Glutamatergic neuron (in vitro differentiated cells): Measurements from ENCODE around the gene MMP17. TPM values are rescaled to one million over a fixed set of nuclear protein-coding genes. Genes with fewer than 3 reads are reported as not detected.

ENCODE experiments used
- DNase-seq: peaks from one replicate; pipeline ENCODE4 v3.0.0; 2022
- H3K27ac Mint-ChIP-seq: one replicate; pipeline ENCODE4 v1.8.0; 2020; ENCODE audit warnings: mild to moderate bottlenecking, mixed read lengths, inconsistent platforms; ENCODE audit not compliant: unreplicated experiment
- H3K27me3 Mint-ChIP-seq: one replicate; pipeline ENCODE4 v1.8.0; 2020; ENCODE audit warnings: mild to moderate bottlenecking, moderate library complexity, mixed read lengths, inconsistent platforms; ENCODE audit not compliant: unreplicated experiment
- H3K36me3 Mint-ChIP-seq: one replicate; pipeline ENCODE4 v1.8.0; 2020; ENCODE audit warnings: mild to moderate bottlenecking, mixed read lengths, inconsistent platforms; ENCODE audit not compliant: unreplicated experiment
- H3K4me1 Mint-ChIP-seq: one replicate; pipeline ENCODE4 v1.8.0; 2020; ENCODE audit warnings: mild to moderate bottlenecking, low read depth, mixed read lengths, inconsistent platforms; ENCODE audit not compliant: unreplicated experiment
- H3K4me3 Mint-ChIP-seq: one replicate; pipeline ENCODE4 v1.8.0; 2020; ENCODE audit warnings: mild to moderate bottlenecking, mixed read lengths, inconsistent platforms; ENCODE audit not compliant: unreplicated experiment
- H3K9me3 Mint-ChIP-seq: one replicate; pipeline ENCODE4 v1.8.0; 2020; ENCODE audit warnings: mild to moderate bottlenecking, moderate library complexity, mixed read lengths, inconsistent platforms; ENCODE audit not compliant: unreplicated experiment
- total RNA-seq: library from RNA; stranded (reverse); fragmentation: NEBNext Ultra II Directional; extraction: Animal tissue kit (Norgen Biotek cat#: 25700); gene quantifications from one replicate; pipeline ENCODE4 v1.2.1, GENCODE V29; 2021; ENCODE audit not compliant: unreplicated experiment
- TF ChIP-seq, protein P1 (sequence below): fragments of 200-600 bp; sonication (generic); IDR thresholded peaks from one replicate; pipeline ENCODE4 v1.5.0; 2021; ENCODE audit not compliant: partially characterized antibody, unreplicated experiment

Gene MMP17
- total RNA-seq, 1 donor from 2014 or later = 65.8 TPM

DNA sequence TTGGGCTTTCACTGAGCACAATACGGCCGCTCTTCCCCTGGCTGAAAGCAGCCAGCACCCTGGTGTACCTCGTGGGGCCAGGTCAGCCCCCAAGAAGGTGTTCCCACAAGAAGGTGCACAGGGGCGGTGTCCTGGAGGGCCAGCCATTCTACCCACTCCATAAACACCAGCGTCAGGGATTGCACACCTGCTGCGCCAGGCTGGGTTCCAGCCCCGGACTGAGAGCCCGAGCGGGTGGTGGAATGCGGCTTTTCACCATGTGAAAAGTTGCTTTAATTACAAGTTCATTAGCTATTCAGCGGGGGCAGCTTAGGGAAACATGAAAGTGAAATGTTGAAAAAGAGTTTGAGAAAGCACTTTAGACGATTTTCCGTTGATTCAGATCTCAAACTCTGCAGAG is 17.5 kb upstream of the MMP17 start:
- Mint-ChIP-seq H3K36me3 (peaks cover 4% of the 10 kb centered on the region), H3K4me3 (no peak overlapping the region), H3K9me3 (peaks cover 2% of the 10 kb centered on the region), H3K4me1 (no peaks in the 10 kb centered on the region), H3K27me3 (peaks cover 1% of the 10 kb centered on the region), H3K27ac (no peak overlapping the region)
- no peak for DNase-seq
- TF ChIP-seq, protein P1, sequence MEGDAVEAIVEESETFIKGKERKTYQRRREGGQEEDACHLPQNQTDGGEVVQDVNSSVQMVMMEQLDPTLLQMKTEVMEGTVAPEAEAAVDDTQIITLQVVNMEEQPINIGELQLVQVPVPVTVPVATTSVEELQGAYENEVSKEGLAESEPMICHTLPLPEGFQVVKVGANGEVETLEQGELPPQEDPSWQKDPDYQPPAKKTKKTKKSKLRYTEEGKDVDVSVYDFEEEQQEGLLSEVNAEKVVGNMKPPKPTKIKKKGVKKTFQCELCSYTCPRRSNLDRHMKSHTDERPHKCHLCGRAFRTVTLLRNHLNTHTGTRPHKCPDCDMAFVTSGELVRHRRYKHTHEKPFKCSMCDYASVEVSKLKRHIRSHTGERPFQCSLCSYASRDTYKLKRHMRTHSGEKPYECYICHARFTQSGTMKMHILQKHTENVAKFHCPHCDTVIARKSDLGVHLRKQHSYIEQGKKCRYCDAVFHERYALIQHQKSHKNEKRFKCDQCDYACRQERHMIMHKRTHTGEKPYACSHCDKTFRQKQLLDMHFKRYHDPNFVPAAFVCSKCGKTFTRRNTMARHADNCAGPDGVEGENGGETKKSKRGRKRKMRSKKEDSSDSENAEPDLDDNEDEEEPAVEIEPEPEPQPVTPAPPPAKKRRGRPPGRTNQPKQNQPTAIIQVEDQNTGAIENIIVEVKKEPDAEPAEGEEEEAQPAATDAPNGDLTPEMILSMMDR = no peak

DNA sequence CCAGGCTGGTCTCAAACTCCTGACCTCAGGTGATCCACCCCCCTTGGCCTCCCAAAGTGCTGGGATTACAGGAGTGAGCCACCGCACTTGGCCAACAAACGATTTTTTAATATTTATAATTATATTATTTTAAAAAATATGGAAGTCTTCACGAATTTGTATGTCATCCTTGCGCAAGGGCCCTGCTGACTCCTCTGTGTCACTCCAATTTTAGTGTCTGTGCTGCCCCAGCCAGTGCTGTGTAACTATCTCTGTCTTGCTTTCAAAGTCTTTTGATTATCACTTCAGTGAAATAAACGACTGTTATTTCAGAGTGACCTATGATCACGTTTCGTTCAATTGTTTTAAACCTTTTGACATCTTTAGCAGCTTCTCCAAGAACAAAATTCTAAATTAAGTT is 13.1 kb upstream of the MMP17 start:
- DNase-seq = no peak
- Mint-ChIP-seq H3K36me3 (peaks cover 4% of the 10 kb centered on the region), H3K4me1 (no peaks in the 10 kb centered on the region), H3K4me3 (no peak overlapping the region), H3K9me3 (no peaks in the 10 kb centered on the region), H3K27me3 (peaks cover 3% of the 10 kb centered on the region), H3K27ac (no peak overlapping the region)
- TF ChIP-seq, protein P1 = no peak

DNA sequence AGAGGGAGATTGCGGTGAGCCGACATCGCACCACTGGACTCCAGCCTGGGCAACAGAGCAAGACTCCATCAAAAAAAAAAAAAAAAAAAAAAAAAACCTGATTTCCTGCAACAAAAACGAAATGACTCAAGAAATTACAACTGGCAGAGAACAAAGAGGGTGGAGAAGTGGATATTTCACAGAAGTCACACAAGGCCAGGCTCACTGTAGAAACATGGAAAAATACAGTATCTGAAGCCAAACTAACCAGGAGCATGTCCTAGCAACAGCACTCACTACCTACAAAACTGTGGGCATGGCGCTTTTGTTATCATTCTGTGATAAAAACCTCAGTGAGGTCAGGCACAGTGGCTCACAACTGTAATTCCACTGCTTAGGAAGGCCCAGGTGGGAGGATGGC is 11.7 kb upstream of the MMP17 start:
- peaks cover under 1% of the 10 kb centered on the region for H3K9me3 Mint-ChIP-seq
- peaks cover 2% of the 10 kb centered on the region for H3K27me3 Mint-ChIP-seq
- H3K4me1 Mint-ChIP-seq = no peaks in the 10 kb centered on the region
- DNase-seq = no peak
- H3K4me3 Mint-ChIP-seq = no peak overlapping the region
- H3K27ac Mint-ChIP-seq = no peak overlapping the region
- H3K36me3 Mint-ChIP-seq = peaks cover 4% of the 10 kb centered on the region
- TF ChIP-seq, protein P1 = no peak

DNA sequence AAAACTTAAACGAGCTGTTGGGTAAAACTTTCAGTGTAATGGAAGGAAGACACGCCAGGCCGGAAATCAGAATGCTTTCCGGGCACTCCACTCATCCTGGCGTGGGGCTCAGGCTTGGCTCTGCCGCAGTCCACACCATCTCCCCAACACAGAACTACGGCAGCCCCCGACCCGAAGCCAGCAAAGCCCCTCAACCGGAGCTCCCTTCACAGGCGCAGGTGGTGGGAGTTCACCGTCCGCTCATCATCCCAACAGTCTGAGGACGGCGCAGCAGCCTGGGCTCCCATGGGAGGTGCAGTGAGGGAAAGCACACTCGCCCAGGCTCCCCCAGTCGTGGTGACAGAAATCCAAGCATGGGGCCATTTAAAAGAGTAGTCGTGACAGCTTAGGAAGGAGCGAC is 11.0 kb upstream of the MMP17 start:
- peaks cover 2% of the 10 kb centered on the region for H3K9me3 Mint-ChIP-seq
- no peaks in the 10 kb centered on the region for H3K4me1 Mint-ChIP-seq
- no peak for DNase-seq
- peaks cover 4% of the 10 kb centered on the region for H3K36me3 Mint-ChIP-seq
- H3K4me3 Mint-ChIP-seq = no peak overlapping the region
- H3K27me3 Mint-ChIP-seq = peaks cover 2% of the 10 kb centered on the region
- no peak overlapping the region for H3K27ac Mint-ChIP-seq
- TF ChIP-seq, protein P1 = no peak

DNA sequence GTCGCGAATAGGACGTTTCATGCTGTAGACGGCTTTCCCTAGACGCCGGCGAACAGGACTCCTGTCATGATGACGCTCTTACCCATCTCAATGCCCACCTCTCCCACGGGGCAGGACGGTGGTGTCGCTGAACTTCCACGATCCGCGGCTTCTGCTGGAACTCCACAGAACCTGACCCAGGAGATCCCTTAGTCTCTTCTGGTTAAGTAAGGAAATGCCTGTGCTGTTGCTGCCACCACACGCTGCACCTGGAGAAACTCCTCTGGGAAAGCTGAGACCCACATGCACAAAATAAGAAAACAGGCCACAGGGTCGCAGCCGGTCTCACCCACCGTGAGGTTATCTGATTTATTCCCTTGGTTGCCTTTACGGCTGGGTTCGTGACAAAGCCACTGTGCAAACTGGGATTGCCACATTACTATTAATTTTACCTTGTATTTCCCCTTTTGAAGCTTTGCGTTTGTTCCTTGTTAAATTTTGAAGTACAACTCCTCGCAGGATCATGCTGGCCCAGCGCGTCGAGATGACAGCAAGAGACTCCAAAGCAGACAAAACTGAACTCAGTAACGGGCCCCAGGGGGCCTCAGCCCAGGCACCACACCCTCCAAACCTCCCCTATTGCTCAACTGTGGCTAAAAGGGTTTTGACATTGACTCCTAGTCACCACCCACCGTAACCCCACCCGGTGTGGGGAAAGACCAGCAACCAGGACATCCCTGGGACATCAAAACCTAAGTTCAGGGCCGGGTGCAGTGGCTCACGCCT is 9.2 kb upstream of the MMP17 start:
- H3K9me3 Mint-ChIP-seq = peaks cover 6% of the 10 kb centered on the region
- H3K27me3 Mint-ChIP-seq = peaks cover 3% of the 10 kb centered on the region
- DNase-seq = no peak
- H3K36me3 Mint-ChIP-seq = no peaks in the 10 kb centered on the region
- no peaks in the 10 kb centered on the region for H3K4me1 Mint-ChIP-seq
- H3K4me3 Mint-ChIP-seq = no peak overlapping the region
- TF ChIP-seq, protein P1 = no peak
- no peak overlapping the region for H3K27ac Mint-ChIP-seq
